C4-2B (cell line): ENCODE data around the gene CDRT4.

ENCODE experiments used
- ZFX ChIP-seq: fragments of 450-650 bp; IDR thresholded peaks from 2 replicates; pipeline ENCODE4 v1.6.1; 2017
- TF ChIP-seq, protein P1 (sequence below): fragments of 450-650 bp; conservative IDR thresholded peaks from 2 replicates; pipeline ENCODE4 v1.5.1; 2017; ENCODE audit warnings: mild to moderate bottlenecking

DNA sequence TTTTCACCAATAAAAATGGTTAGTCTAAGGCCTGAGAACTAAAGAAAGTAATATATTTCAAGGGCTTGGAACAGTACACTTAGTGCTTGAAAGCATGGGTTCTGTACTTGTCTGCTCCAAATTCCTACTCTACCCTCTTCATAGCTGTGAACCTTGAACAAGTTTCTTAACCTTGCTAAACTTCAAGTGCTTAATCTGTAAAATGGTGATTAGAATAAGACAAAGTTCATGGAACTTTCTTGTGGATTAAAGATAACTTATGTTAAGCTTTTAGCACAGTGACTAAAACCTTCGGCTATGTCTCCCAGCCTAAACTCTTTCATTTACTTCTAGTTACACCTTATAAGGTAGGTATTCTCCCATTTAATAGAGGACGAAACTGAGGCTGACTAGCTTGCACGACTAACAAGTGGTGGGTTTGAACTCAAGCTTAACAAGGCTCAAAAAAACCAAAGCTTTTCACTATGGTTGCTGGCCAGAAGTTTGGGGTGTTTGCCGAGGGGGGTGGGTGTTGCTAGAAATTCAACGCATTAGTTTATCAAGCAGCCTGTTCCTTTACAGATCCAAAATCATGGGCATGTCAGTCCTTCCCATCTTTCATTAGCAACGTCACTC lies 28.8 kb downstream of the CDRT4 start:
- TF ChIP-seq, protein P1, sequence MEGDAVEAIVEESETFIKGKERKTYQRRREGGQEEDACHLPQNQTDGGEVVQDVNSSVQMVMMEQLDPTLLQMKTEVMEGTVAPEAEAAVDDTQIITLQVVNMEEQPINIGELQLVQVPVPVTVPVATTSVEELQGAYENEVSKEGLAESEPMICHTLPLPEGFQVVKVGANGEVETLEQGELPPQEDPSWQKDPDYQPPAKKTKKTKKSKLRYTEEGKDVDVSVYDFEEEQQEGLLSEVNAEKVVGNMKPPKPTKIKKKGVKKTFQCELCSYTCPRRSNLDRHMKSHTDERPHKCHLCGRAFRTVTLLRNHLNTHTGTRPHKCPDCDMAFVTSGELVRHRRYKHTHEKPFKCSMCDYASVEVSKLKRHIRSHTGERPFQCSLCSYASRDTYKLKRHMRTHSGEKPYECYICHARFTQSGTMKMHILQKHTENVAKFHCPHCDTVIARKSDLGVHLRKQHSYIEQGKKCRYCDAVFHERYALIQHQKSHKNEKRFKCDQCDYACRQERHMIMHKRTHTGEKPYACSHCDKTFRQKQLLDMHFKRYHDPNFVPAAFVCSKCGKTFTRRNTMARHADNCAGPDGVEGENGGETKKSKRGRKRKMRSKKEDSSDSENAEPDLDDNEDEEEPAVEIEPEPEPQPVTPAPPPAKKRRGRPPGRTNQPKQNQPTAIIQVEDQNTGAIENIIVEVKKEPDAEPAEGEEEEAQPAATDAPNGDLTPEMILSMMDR, result no peak
- TF ChIP-seq ZFX, result no peak
